Breast epithelium (tissue), 3 donors: ENCODE measurements around the gene S100A14.

ENCODE experiments used
- POLR2A ChIP-seq: fragments of 450-650 bp; IDR thresholded peaks from one replicate; pipeline ENCODE4 v1.6.1; 2016; ENCODE audit warnings: antibody characterized with exemption, mild to moderate bottlenecking, moderate library complexity
- POLR2AphosphoS5 ChIP-seq, 3 donors: sonication (generic); formaldehyde crosslinking; IDR thresholded peaks; one replicate each; pipeline ENCODE4 v1.6.1; 2017; ENCODE audit warnings: antibody characterized with exemption in 3 of 3
- TF ChIP-seq, protein P1 (sequence below), 3 donors: fragments of 450-650 bp; IDR thresholded peaks; one replicate each; pipeline ENCODE4 v1.5.1; 2016 to 2017; ENCODE audit warnings: antibody characterized with exemption in 3 of 3, mild to moderate bottlenecking in 3 of 3, moderate library complexity in 3 of 3

DNA sequence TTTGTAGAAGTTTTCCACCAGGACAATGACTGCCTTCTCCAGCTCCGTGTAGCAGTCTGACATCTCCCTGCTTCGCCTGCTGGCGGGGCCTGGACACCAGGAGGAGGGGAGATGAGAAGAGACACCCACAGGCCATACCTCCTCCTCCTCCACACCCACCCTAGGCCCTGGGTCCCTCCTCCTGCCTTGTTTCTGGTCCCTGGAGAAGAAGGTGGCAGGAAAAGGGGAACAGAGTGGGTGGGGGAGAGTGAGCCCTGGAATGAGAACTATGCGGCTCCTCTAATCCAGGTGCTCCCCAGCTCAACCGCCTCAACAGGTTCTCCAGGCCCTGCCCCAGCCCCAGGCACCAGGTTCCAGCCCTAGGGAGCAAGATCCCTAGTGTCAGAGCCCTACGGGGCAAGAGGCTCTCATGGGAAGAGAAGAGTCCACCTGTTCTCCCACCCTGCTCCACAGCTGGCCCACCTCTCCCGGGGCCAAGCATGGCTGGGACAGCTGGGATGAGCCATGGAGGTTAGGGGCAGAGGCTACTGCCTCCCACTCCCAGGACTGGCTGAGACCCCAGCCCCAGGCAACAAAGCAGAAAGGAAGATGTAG is 7.9 kb downstream of the S100A14 start:
- TF ChIP-seq, protein P1, sequence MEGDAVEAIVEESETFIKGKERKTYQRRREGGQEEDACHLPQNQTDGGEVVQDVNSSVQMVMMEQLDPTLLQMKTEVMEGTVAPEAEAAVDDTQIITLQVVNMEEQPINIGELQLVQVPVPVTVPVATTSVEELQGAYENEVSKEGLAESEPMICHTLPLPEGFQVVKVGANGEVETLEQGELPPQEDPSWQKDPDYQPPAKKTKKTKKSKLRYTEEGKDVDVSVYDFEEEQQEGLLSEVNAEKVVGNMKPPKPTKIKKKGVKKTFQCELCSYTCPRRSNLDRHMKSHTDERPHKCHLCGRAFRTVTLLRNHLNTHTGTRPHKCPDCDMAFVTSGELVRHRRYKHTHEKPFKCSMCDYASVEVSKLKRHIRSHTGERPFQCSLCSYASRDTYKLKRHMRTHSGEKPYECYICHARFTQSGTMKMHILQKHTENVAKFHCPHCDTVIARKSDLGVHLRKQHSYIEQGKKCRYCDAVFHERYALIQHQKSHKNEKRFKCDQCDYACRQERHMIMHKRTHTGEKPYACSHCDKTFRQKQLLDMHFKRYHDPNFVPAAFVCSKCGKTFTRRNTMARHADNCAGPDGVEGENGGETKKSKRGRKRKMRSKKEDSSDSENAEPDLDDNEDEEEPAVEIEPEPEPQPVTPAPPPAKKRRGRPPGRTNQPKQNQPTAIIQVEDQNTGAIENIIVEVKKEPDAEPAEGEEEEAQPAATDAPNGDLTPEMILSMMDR (IDR thresholded peaks at IDR 0.05), result no peak
- TF ChIP-seq POLR2A, result no peak
- no peak for TF ChIP-seq POLR2AphosphoS5 (IDR thresholded peaks at IDR 0.05)
